Tibial artery (tissue), 4 donors: ENCODE data around the gene RPL19.

Source experiments
- DNase-seq, 2 donors: peaks; one replicate each; pipeline ENCODE4 v3.0.0-alpha.2; 2019
- H3K27ac ChIP-seq, 2 donors: fragments of 200-600 bp; sonication (generic) in 1 of 2; 1 replicate in 1 of 2; 2 replicates in 1 of 2; pipeline ENCODE4 v1.5.1; 2018 to 2019; ENCODE audit warnings: mild to moderate bottlenecking in 1 of 2
- H3K27me3 ChIP-seq, 2 donors: fragments of 200-600 bp; sonication (generic) in 1 of 2; one replicate each; pipeline versions ENCODE4 v1.5.1 to v1.6.0; 2016 to 2019
- H3K36me3 ChIP-seq, 3 donors: fragments of 200-600 bp; sonication (generic) in 2 of 3; one replicate each; pipeline ENCODE4 v1.5.1; 2016 to 2019; ENCODE audit warnings: mild to moderate bottlenecking in 2 of 3
- H3K4me1 ChIP-seq, 4 donors: fragments of 200-600 bp; sonication (generic) in 2 of 4; 1 replicate in 3 of 4; 2 replicates in 1 of 4; pipeline ENCODE4 v1.5.1; 2016 to 2019
- H3K4me3 ChIP-seq, 2 donors: fragments of 200-600 bp; sonication (generic) in 1 of 2; 1 replicate in 1 of 2; 2 replicates in 1 of 2; pipeline ENCODE4 v1.5.1; 2018 to 2019; ENCODE audit warnings: mild to moderate bottlenecking in 2 of 2
- H3K9me3 ChIP-seq, 3 donors: fragments of 200-600 bp; sonication (generic) in 1 of 3; one replicate each; pipeline ENCODE4 v1.5.1; 2016 to 2019
- intact Hi-C: fragments of 100-400 bp; cut with DNase I; formaldehyde crosslinking; loops from one replicate; pipeline ENCODE4 v1.15.0; 2023; ENCODE audit warnings: low total_unique reads
- TF ChIP-seq, protein P1 (sequence below), 2 experiments: fragments of 200-600 bp in 1 of 2; fragments of 450-650 bp in 1 of 2; IDR thresholded peaks; one replicate each; pipeline ENCODE4 v1.5.1; 2017 to 2019; ENCODE audit warnings: antibody characterized with exemption in 2 of 2, mild to moderate bottlenecking in 1 of 2, moderate library complexity in 1 of 2

Gene RPL19

DNA sequence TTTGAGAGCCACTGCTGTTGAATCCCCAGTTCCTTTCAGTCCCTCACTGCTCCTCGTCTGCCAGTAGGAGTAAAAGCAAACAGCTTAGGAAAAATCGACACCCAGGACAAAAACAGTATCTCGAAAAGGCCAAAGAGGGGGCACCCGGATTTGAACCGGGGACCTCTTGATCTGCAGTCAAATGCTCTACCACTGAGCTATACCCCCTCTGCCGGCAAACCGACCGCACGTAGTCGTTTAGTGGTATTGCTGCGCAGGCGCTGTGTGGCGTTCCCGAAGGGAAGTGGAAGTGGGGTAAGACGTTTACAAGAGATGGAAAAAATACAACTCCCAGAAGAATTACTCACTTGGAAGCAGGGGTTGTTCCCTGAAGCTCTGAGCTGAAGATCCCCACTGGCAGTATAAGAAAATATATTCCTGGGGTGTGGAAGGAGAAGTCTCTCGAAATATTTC lies 46.5 kb upstream of the RPL19 start:
- TF ChIP-seq, protein P1, sequence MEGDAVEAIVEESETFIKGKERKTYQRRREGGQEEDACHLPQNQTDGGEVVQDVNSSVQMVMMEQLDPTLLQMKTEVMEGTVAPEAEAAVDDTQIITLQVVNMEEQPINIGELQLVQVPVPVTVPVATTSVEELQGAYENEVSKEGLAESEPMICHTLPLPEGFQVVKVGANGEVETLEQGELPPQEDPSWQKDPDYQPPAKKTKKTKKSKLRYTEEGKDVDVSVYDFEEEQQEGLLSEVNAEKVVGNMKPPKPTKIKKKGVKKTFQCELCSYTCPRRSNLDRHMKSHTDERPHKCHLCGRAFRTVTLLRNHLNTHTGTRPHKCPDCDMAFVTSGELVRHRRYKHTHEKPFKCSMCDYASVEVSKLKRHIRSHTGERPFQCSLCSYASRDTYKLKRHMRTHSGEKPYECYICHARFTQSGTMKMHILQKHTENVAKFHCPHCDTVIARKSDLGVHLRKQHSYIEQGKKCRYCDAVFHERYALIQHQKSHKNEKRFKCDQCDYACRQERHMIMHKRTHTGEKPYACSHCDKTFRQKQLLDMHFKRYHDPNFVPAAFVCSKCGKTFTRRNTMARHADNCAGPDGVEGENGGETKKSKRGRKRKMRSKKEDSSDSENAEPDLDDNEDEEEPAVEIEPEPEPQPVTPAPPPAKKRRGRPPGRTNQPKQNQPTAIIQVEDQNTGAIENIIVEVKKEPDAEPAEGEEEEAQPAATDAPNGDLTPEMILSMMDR (IDR thresholded peaks at IDR 0.05) = peak; percentile 25 to 41
- intact Hi-C loops = loop anchor here (5.0 kb wide), 1 partner anchor 171 kb away; no protein-coding TSS in a partner anchor
- Histone ChIP-seq H3K9me3 (no peaks in the 10 kb centered on the region), H3K4me3 (peak overlapping the region; percentile 62 to 73), H3K4me1 (peaks cover 0 to 26% (median 20%) of the 10 kb centered on the region in 4 donors), H3K36me3 (no peaks in the 10 kb centered on the region), H3K27ac (peak overlapping the region; percentile 89 to 94), H3K27me3 (peaks cover 0 to 21% of the 10 kb centered on the region in 2 donors)
- peak; percentile 95 to 96 for DNase-seq

- no peak for DNase-seq
- intact Hi-C loops = no loop called here
These were observed 44.4 kb upstream of the RPL19 start for GRCh38 chr17:39155654-39156053.

DNA sequence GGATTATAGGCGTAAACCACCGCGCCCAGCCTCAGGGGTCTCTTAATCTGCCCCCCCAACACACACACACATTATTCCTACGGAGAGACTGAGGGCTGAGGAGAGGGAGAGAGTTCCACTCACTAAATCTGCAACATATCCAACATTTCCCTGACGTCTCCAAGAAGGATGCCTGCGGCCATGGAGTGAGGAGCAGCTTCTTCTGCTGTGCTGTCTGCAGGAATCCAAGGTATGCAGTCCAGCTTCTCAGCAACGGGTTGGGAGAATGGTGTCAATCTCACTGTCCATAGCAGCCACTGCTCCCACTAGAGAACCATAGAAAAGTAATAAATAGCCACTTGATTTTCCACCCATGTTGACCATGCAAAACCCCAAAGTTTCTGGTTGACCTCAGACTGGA lies 43.6 kb upstream of the RPL19 start:
- no peak for DNase-seq
- Histone ChIP-seq H3K4me1 (peaks cover 0 to 19% (median 15%) of the 10 kb centered on the region in 4 donors), H3K36me3 (no peaks in the 10 kb centered on the region), H3K4me3 (no peak overlapping the region), H3K9me3 (no peaks in the 10 kb centered on the region), H3K27ac (no peak overlapping the region), H3K27me3 (peaks cover 0 to 9% of the 10 kb centered on the region in 2 donors)
- TF ChIP-seq, protein P1 (IDR thresholded peaks at IDR 0.05) = no peak
- intact Hi-C loops = no loop called here

More at GRCh38 chr17:39155654-39156053, 44.4 kb upstream of the RPL19 start:
- TF ChIP-seq, protein P1 (IDR thresholded peaks at IDR 0.05) = no peak
- H3K9me3 ChIP-seq = no peaks in the 10 kb centered on the region
- peaks cover 0 to 18% of the 10 kb centered on the region in 2 donors for H3K27me3 ChIP-seq
- H3K4me3 ChIP-seq = no peak overlapping the region
- H3K27ac ChIP-seq = no peak overlapping the region
- no peaks in the 10 kb centered on the region for H3K36me3 ChIP-seq
- H3K4me1 ChIP-seq = peaks cover 0 to 26% (median 20%) of the 10 kb centered on the region in 4 donors

- no peak overlapping the region for H3K27ac ChIP-seq
- H3K36me3 ChIP-seq = no peaks in the 10 kb centered on the region
- H3K4me3 ChIP-seq = no peak overlapping the region
- peaks cover 0 to 7% (median 0%) of the 10 kb centered on the region in 4 donors for H3K4me1 ChIP-seq
- DNase-seq = no peak
- no peaks in the 10 kb centered on the region for H3K27me3 ChIP-seq
- TF ChIP-seq, protein P1 (IDR thresholded peaks at IDR 0.05) = no peak
- intact Hi-C loops = no loop called here
- no peaks in the 10 kb centered on the region for H3K9me3 ChIP-seq
These were observed 41.5 kb upstream of the RPL19 start for GRCh38 chr17:39158623-39159022.

DNA sequence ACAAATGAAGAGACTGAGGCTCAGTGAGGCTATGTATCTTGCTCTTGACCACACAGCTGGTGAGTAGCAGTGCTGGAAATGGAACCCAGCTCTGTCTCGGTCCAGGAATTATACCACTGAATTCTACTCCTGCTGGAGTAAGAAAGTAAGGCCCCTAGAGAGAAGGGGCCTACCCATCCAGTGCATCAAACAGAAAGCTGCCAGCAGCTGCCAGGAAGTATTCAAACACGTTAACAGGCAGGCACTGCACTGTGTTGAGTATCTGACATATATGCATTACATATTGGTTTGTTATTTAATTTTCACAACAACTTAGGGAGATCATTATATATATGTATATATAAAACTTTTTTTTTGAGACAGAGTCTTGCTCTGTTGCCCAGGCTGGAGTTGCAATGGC lies 38.1 kb upstream of the RPL19 start:
- TF ChIP-seq, protein P1 (IDR thresholded peaks at IDR 0.05) = no peak

More for the DNA sequence above, 38.1 kb upstream of the RPL19 start:
- H3K36me3 ChIP-seq = no peaks in the 10 kb centered on the region
- DNase-seq = no peak
- H3K4me1 ChIP-seq = peaks cover 0 to 26% (median 13%) of the 10 kb centered on the region in 4 donors
- no peak overlapping the region for H3K4me3 ChIP-seq
- no peaks in the 10 kb centered on the region for H3K27me3 ChIP-seq
- no peaks in the 10 kb centered on the region for H3K9me3 ChIP-seq
- intact Hi-C loops = loop anchor here (10.0 kb wide), 2 partner anchors 73 to 287 kb away; partner anchors contain the start of gene LASP1
- no peak overlapping the region for H3K27ac ChIP-seq
